HEK293 (cell line): ENCODE measurements around the gene ZXDC.

Source experiments
- CTCF ChIA-PET: fragments of 350-600 bp; formaldehyde crosslinking; extraction: SDS; loops from one replicate; lab custom pipeline; 2021; ENCODE audit warnings: antibody characterized with exemption; lab: Yijun Ruan, JAX
- POLR2A ChIA-PET: fragments of 300-600 bp; formaldehyde crosslinking; extraction: SDS; loops from one replicate; lab custom pipeline; 2020; ENCODE audit warnings: antibody characterized with exemption, inconsistent platforms; lab: Yijun Ruan, JAX
- H3K27ac ChIP-seq: fragments of 200-500 bp; sonication (Bioruptor generic); 2 replicates; pipeline ENCODE4 v1.5.1; 2014; ENCODE audit warnings: low read depth, low read length, control low read depth, inconsistent platforms; ENCODE audit errors: extremely low read depth
- H3K36me3 ChIP-seq, 2 experiments: fragments of 200-500 bp in 1 of 2; sonication (Bioruptor generic) in 1 of 2; 1 replicate in 1 of 2; 2 replicates in 1 of 2; pipeline ENCODE4 v1.5.1; 2014 to 2017; ENCODE audit warnings: inconsistent platforms in 2 of 2, low read length in 2 of 2; ENCODE audit not compliant: control insufficient read depth in 2 of 2, insufficient read depth in 1 of 2
- H3K4me1 ChIP-seq: fragments of 200-500 bp; sonication (Bioruptor generic); 2 replicates; pipeline ENCODE4 v1.5.1; 2014; ENCODE audit warnings: mild to moderate bottlenecking, low read length, inconsistent platforms; ENCODE audit not compliant: control insufficient read depth, insufficient read depth
- H3K4me3 ChIP-seq: 2 replicates; pipeline ENCODE4 v1.5.1; 2011; ENCODE audit warnings: low read depth, mild to moderate bottlenecking, control low read depth, low read length, moderate library complexity
- H3K9me3 ChIP-seq: fragments of 200-500 bp; sonication (Bioruptor generic); 2 replicates; pipeline ENCODE4 v1.5.1; 2014; ENCODE audit warnings: low read depth, low read length, inconsistent platforms; ENCODE audit not compliant: control insufficient read depth, insufficient read depth
- BCL11A ChIP-seq: fragments of 450-650 bp; formaldehyde crosslinking; IDR thresholded peaks from 2 replicates; pipeline ENCODE4 v1.5.1; 2016; ENCODE audit warnings: low read depth, missing biosample characterization, missing genetic modification characterization
- HIC1 ChIP-seq: fragments of 450-650 bp; formaldehyde crosslinking; IDR thresholded peaks from 2 replicates; pipeline ENCODE4 v1.5.1; 2016; ENCODE audit warnings: missing biosample characterization, missing genetic modification characterization
- SCRT1 ChIP-seq: fragments of 450-650 bp; formaldehyde crosslinking; IDR thresholded peaks from 2 replicates; pipeline ENCODE4 v1.5.1; 2016; ENCODE audit warnings: missing biosample characterization, missing genetic modification characterization, borderline replicate concordance
- SP7 ChIP-seq: fragments of 450-650 bp; formaldehyde crosslinking; IDR thresholded peaks from 2 replicates; pipeline ENCODE4 v1.5.1; 2016; ENCODE audit warnings: missing biosample characterization, missing genetic modification characterization
- ZBTB49 ChIP-seq: fragments of 450-650 bp; formaldehyde crosslinking; IDR thresholded peaks from 2 replicates; pipeline ENCODE4 v1.5.1; 2016; ENCODE audit warnings: missing biosample characterization, missing genetic modification characterization, low read depth
- ZNF114 ChIP-seq: fragments of 450-650 bp; formaldehyde crosslinking; IDR thresholded peaks from 2 replicates; pipeline ENCODE4 v1.5.0; 2017; ENCODE audit warnings: missing biosample characterization, missing genetic modification characterization
- ZNF121 ChIP-seq: fragments of 450-650 bp; formaldehyde crosslinking; IDR thresholded peaks from 2 replicates; pipeline ENCODE4 v1.5.1; 2016; ENCODE audit warnings: missing biosample characterization, missing genetic modification characterization
- ZNF140 ChIP-seq: fragments of 450-650 bp; formaldehyde crosslinking; IDR thresholded peaks from 2 replicates; pipeline ENCODE4 v1.5.1; 2016; ENCODE audit warnings: missing biosample characterization, missing genetic modification characterization
- ZNF24 ChIP-seq: fragments of 450-650 bp; formaldehyde crosslinking; IDR thresholded peaks from 2 replicates; pipeline ENCODE4 v1.5.1; 2016; ENCODE audit warnings: missing biosample characterization, missing genetic modification characterization
- ZNF248 ChIP-seq: fragments of 450-650 bp; formaldehyde crosslinking; IDR thresholded peaks from 2 replicates; pipeline ENCODE4 v1.5.1; 2017; ENCODE audit warnings: missing biosample characterization, missing genetic modification characterization
- ZNF292 ChIP-seq: fragments of 450-650 bp; formaldehyde crosslinking; IDR thresholded peaks from 2 replicates; pipeline ENCODE4 v1.5.1; 2016; ENCODE audit warnings: low read depth, missing biosample characterization, missing genetic modification characterization, borderline replicate concordance
- ZNF37A ChIP-seq: fragments of 450-650 bp; IDR thresholded peaks from 2 replicates; pipeline ENCODE4 v1.5.1; 2018; ENCODE audit warnings: missing biosample characterization, missing genetic modification characterization
- ZNF391 ChIP-seq: fragments of 450-650 bp; formaldehyde crosslinking; IDR thresholded peaks from 2 replicates; pipeline ENCODE4 v1.5.1; 2016; ENCODE audit warnings: low read depth, missing biosample characterization, missing genetic modification characterization, borderline replicate concordance
- ZNF404 ChIP-seq: fragments of 450-650 bp; formaldehyde crosslinking; IDR thresholded peaks from 2 replicates; pipeline ENCODE4 v1.5.1; 2017; ENCODE audit warnings: missing biosample characterization, missing genetic modification characterization
- ZNF48 ChIP-seq: fragments of 450-650 bp; formaldehyde crosslinking; IDR thresholded peaks from 2 replicates; pipeline ENCODE4 v1.5.1; 2016; ENCODE audit warnings: missing biosample characterization, missing genetic modification characterization
- ZNF501 ChIP-seq: fragments of 450-650 bp; formaldehyde crosslinking; IDR thresholded peaks from 2 replicates; pipeline ENCODE4 v1.5.1; 2016; ENCODE audit warnings: missing biosample characterization, missing genetic modification characterization
- ZNF513 ChIP-seq: fragments of 450-650 bp; IDR thresholded peaks from 2 replicates; pipeline ENCODE4 v1.5.1; 2018; ENCODE audit warnings: missing biosample characterization, missing genetic modification characterization
- ZNF521 ChIP-seq: fragments of 450-650 bp; formaldehyde crosslinking; IDR thresholded peaks from 2 replicates; pipeline ENCODE4 v1.5.1; 2017; ENCODE audit warnings: missing biosample characterization, mild to moderate bottlenecking, missing genetic modification characterization
- ZNF544 ChIP-seq: fragments of 450-650 bp; formaldehyde crosslinking; IDR thresholded peaks from 2 replicates; pipeline ENCODE4 v1.5.0; 2017; ENCODE audit warnings: missing biosample characterization, missing genetic modification characterization
- ZNF555 ChIP-seq: fragments of 450-650 bp; formaldehyde crosslinking; conservative IDR thresholded peaks from 2 replicates; pipeline ENCODE4 v1.5.1; 2017; ENCODE audit warnings: missing biosample characterization, mild to moderate bottlenecking, missing genetic modification characterization, inconsistent platforms
- ZNF585B ChIP-seq: fragments of 450-650 bp; formaldehyde crosslinking; IDR thresholded peaks from 2 replicates; pipeline ENCODE4 v1.5.1; 2016; ENCODE audit warnings: missing biosample characterization, missing genetic modification characterization
- ZNF596 ChIP-seq: fragments of 450-650 bp; IDR thresholded peaks from 2 replicates; pipeline ENCODE4 v1.5.0; 2018; ENCODE audit warnings: missing biosample characterization, mild to moderate bottlenecking, missing genetic modification characterization, moderate library complexity
- ZNF626 ChIP-seq: fragments of 450-650 bp; sonication (Bioruptor Pico); formaldehyde crosslinking; IDR thresholded peaks from 2 replicates; pipeline ENCODE4 v1.5.1; 2018; ENCODE audit warnings: missing biosample characterization, missing genetic modification characterization, inconsistent platforms
- ZNF660 ChIP-seq: fragments of 450-650 bp; IDR thresholded peaks from 2 replicates; pipeline ENCODE4 v1.5.1; 2018; ENCODE audit warnings: missing biosample characterization, mild to moderate bottlenecking, missing genetic modification characterization
- ZNF707 ChIP-seq: fragments of 450-650 bp; formaldehyde crosslinking; IDR thresholded peaks from 2 replicates; pipeline ENCODE4 v1.5.1; 2016; ENCODE audit warnings: missing biosample characterization, missing genetic modification characterization
- ZNF792 ChIP-seq: fragments of 450-650 bp; formaldehyde crosslinking; IDR thresholded peaks from 2 replicates; pipeline ENCODE4 v1.5.1; 2016; ENCODE audit warnings: missing biosample characterization, missing genetic modification characterization
- ZSCAN30 ChIP-seq: fragments of 450-650 bp; IDR thresholded peaks from 2 replicates; pipeline ENCODE4 v1.5.1; 2018; ENCODE audit warnings: missing biosample characterization, mild to moderate bottlenecking, missing genetic modification characterization, moderate library complexity

ZXDC gene

GRCh38 chr3:126393563-126393962 lies 82.1 kb downstream of the ZXDC start:
- no peaks in the 10 kb centered on the region for H3K9me3 ChIP-seq
- no peaks in the 10 kb centered on the region for H3K4me1 ChIP-seq
- no peak overlapping the region for H3K27ac ChIP-seq
- POLR2A ChIA-PET: no interaction called here
- TF ChIP-seq ZNF37A (tag by site-specific recombination): no peak
- no peak for TF ChIP-seq ZNF585B (tag by site-specific recombination)
- no peak for TF ChIP-seq ZNF24 (tag by site-specific recombination)
- TF ChIP-seq ZNF660 (tag by site-specific recombination): no peak
- TF ChIP-seq HIC1 (tag by site-specific recombination): no peak
- TF ChIP-seq ZNF544: no peak
- no peak for TF ChIP-seq ZSCAN30 (tag by site-specific recombination)
- no peak for TF ChIP-seq ZNF48
- TF ChIP-seq ZNF792 (tag by site-specific recombination): no peak
- TF ChIP-seq BCL11A (tag by site-specific recombination): no peak
- TF ChIP-seq ZNF521 (tag by site-specific recombination): no peak
- TF ChIP-seq ZNF501 (tag by site-specific recombination): no peak
- no peak for TF ChIP-seq ZNF513 (tag by site-specific recombination)
- TF ChIP-seq SCRT1: no peak
- TF ChIP-seq ZNF707 (tag by site-specific recombination): no peak
- no peak for TF ChIP-seq ZNF626 (tag by site-specific recombination)
- no peak for TF ChIP-seq ZNF596 (tag by site-specific recombination)
- TF ChIP-seq ZBTB49 (tag by site-specific recombination): no peak
- no peak for TF ChIP-seq ZNF114
- TF ChIP-seq, all 188 proteins: peak for 0
- no peak overlapping the region for H3K4me3 ChIP-seq
- H3K36me3 ChIP-seq: no peaks in the 10 kb centered on the region
- CTCF ChIA-PET: interaction anchor here (0.6 to 1.3 kb wide), 2 partner anchors 13 to 259 kb away, joined by 4 to 6 read pairs; no protein-coding TSS in a partner anchor

GRCh38 chr3:126392246-126392645 lies 83.4 kb downstream of the ZXDC start:
- H3K4me3 ChIP-seq: no peak overlapping the region
- TF ChIP-seq SP7 (tag by site-specific recombination) (no peak), ZNF292 (tag by site-specific recombination) (no peak), ZNF248 (tag by site-specific recombination) (no peak), ZNF404 (tag by site-specific recombination) (no peak), ZNF121 (no peak), ZNF140 (tag by site-specific recombination) (no peak), ZNF555 (tag by site-specific recombination) (no peak), ZNF391 (no peak)
- ChIA-PET CTCF (no interaction called here), POLR2A (no interaction called here)
- H3K27ac ChIP-seq: no peak overlapping the region
- no peaks in the 10 kb centered on the region for H3K9me3 ChIP-seq
- H3K36me3 ChIP-seq: no peaks in the 10 kb centered on the region
- H3K4me1 ChIP-seq: no peaks in the 10 kb centered on the region
